HepG2 (cell line): ENCODE results near the gene BCAS1. TPM values are rescaled to one million over a fixed set of nuclear protein-coding genes. Genes with fewer than 3 reads are reported as not detected.

Experiments
- ATAC-seq: fragments of 200-7000 bp; cut with Tn5 transposase; 3 replicates; pipeline ENCODE4 v1.9.1; 2020; ENCODE audit warnings: mild to moderate bottlenecking, moderate library complexity
- BruUV-seq: library from RNA; stranded (reverse); fragments of 400-500 nt; replicated peaks from 2 replicates; lab custom pipeline; 2021; lab: Mats Ljungman, UMichigan
- CTCF ChIA-PET: fragments of 300-600 bp; formaldehyde crosslinking; extraction: SDS; loops from one replicate; lab custom pipeline; 2021; ENCODE audit warnings: low total read pairs, inconsistent platforms, low intra/inter-chr PET ratio; lab: Yijun Ruan, JAX
- POLR2A ChIA-PET: fragments of 350-600 bp; sonication (Branson Sonifier 250); formaldehyde crosslinking; loops from one replicate; lab custom pipeline; 2020; ENCODE audit warnings: antibody characterized with exemption, inconsistent platforms; lab: Yijun Ruan, JAX
- DNase-seq: peaks from one replicate; pipeline ENCODE4 v3.0.0-alpha.2; 2015; ENCODE audit warnings: low spot score
- FAIRE-seq: peaks from 3 replicates; lab custom pipeline; 2011; peaks lifted over from hg19 to GRCh38; lab: Jason Lieb, UNC
- H2AFZ ChIP-seq: one replicate; pipeline ENCODE4 v1.6.1; 2011; ENCODE audit warnings: low read length, inconsistent platforms
- H3K27ac ChIP-seq: fragments of 300-600 bp; 3 replicates; pipeline ENCODE4 v1.8.0; 2011; ENCODE audit warnings: mixed run types, mild to moderate bottlenecking, mixed read lengths, low read length, inconsistent platforms; ENCODE audit not compliant: insufficient read depth; ENCODE audit errors: extremely low read length
- H3K27me3 ChIP-seq, 2 experiments: fragments of 200-600 bp in 1 of 2; 2 replicates in 1 of 2; 3 replicates in 1 of 2; pipeline versions ENCODE4 v1.6.0 to v1.8.0; 2011; ENCODE audit warnings: low read length in 2 of 2, mild to moderate bottlenecking in 2 of 2, moderate library complexity in 2 of 2, inconsistent platforms in 1 of 2; ENCODE audit not compliant: insufficient read depth in 2 of 2, control insufficient read depth in 1 of 2
- H3K36me3 ChIP-seq, 2 experiments: fragments of 200-600 bp in 1 of 2; replicated peaks in 1 of 2; 2 replicates in 1 of 2; 3 replicates in 1 of 2; pipeline versions ENCODE4 v1.5.1 to v1.8.0; 2011; ENCODE audit warnings: low read length in 2 of 2, inconsistent platforms in 1 of 2; ENCODE audit not compliant: insufficient read depth in 2 of 2, control insufficient read depth in 1 of 2
- H3K4me1 ChIP-seq: 2 replicates; pipeline ENCODE4 v1.5.1; 2012; ENCODE audit warnings: low read length, inconsistent platforms; ENCODE audit not compliant: insufficient read depth
- H3K4me2 ChIP-seq: 2 replicates; pipeline ENCODE4 v1.6.0; 2011; ENCODE audit warnings: low read depth, low read length, inconsistent platforms
- H3K4me3 ChIP-seq, 3 experiments: fragments of 200-600 bp in 1 of 3; sonication (generic), shearing (Covaris generic) in 1 of 3; replicated peaks in 1 of 3; 2 replicates each; pipeline ENCODE4 v1.5.1; 2011 to 2016; ENCODE audit warnings: low read length in 3 of 3, inconsistent platforms in 2 of 3, low read depth in 2 of 3, mild to moderate bottlenecking in 2 of 3, control low read depth in 1 of 3, mixed read lengths in 1 of 3; ENCODE audit not compliant: insufficient read depth in 1 of 3
- H3K79me2 ChIP-seq: one replicate; pipeline ENCODE4 v1.6.1; 2011; ENCODE audit warnings: low read length, inconsistent platforms; ENCODE audit not compliant: insufficient read depth
- H3K9ac ChIP-seq: 2 replicates; pipeline ENCODE4 v1.6.0; 2011; ENCODE audit warnings: mild to moderate bottlenecking, low read depth, low read length, inconsistent platforms; ENCODE audit not compliant: insufficient read depth
- H3K9me3 ChIP-seq: 2 replicates; pipeline ENCODE4 v1.5.1; 2012; ENCODE audit warnings: mild to moderate bottlenecking, low read length
- H4K20me1 ChIP-seq: 2 replicates; pipeline ENCODE4 v1.6.0; 2011; ENCODE audit warnings: inconsistent platforms, mild to moderate bottlenecking, low read length, moderate library complexity; ENCODE audit not compliant: insufficient read depth
- ADNP ChIP-seq: sonication (generic); formaldehyde crosslinking; IDR thresholded peaks from 2 replicates; pipeline ENCODE4 v1.4.0; 2020; ENCODE audit warnings: missing genetic modification reagents
- BRCA1 ChIP-seq: sonication (generic); formaldehyde crosslinking; IDR thresholded peaks from 2 replicates; pipeline ENCODE4 v1.4.0; 2020; ENCODE audit warnings: missing genetic modification reagents
- HNF1A ChIP-seq, 2 experiments: sonication (generic) in 1 of 2; formaldehyde crosslinking in 1 of 2; IDR thresholded peaks; 2 replicates each; pipeline versions ENCODE4 v1.4.0 to v1.6.1; 2016 to 2020; ENCODE audit warnings: borderline replicate concordance in 1 of 2, low read depth in 1 of 2, mild to moderate bottlenecking in 1 of 2, missing genetic modification reagents in 1 of 2
- KDM1A ChIP-seq: IDR thresholded peaks from 2 replicates; pipeline ENCODE4 v1.6.1; 2016; ENCODE audit warnings: missing compliant biosample characterization
- KLF16 ChIP-seq, 2 experiments: sonication (generic) in 1 of 2; formaldehyde crosslinking in 1 of 2; IDR thresholded peaks; 2 replicates each; pipeline versions ENCODE4 v1.6.1 to v1.8.0; 2016 to 2023; ENCODE audit warnings: missing genetic modification reagents in 2 of 2, missing compliant biosample characterization in 1 of 2
- MAFK ChIP-seq, 2 experiments: IDR thresholded peaks in 1 of 2; conservative IDR thresholded peaks in 1 of 2; 2 replicates each; pipeline ENCODE4 v1.6.1; 2011; ENCODE audit warnings: improper control_type of control experiment in 2 of 2, low read length in 2 of 2
- MYPOP ChIP-seq: sonication (generic); formaldehyde crosslinking; IDR thresholded peaks from 2 replicates; pipeline ENCODE4 v1.8.1; 2023; ENCODE audit warnings: mild to moderate bottlenecking, moderate library complexity, missing genetic modification reagents
- ZMYM3 ChIP-seq: sonication (generic); formaldehyde crosslinking; IDR thresholded peaks from 2 replicates; pipeline ENCODE4 v1.5.1; 2020; ENCODE audit warnings: mild to moderate bottlenecking, missing genetic modification reagents
- ZNF138 ChIP-seq: sonication (generic); formaldehyde crosslinking; IDR thresholded peaks from 2 replicates; pipeline ENCODE4 v1.5.0; 2020; ENCODE audit warnings: mild to moderate bottlenecking, low read depth, missing genetic modification reagents
- ZNF207 ChIP-seq: fragments of 450-650 bp; IDR thresholded peaks from 2 replicates; pipeline ENCODE4 v1.6.1; 2016; ENCODE audit warnings: antibody characterized with exemption, borderline replicate concordance
- ZNF34 ChIP-seq: sonication (generic); formaldehyde crosslinking; IDR thresholded peaks from 2 replicates; pipeline ENCODE4 v1.4.0; 2020; ENCODE audit warnings: mild to moderate bottlenecking, missing genetic modification reagents, borderline replicate concordance
- ZNF549 ChIP-seq: sonication (generic); formaldehyde crosslinking; IDR thresholded peaks from 2 replicates; pipeline ENCODE4 v1.5.0; 2020; ENCODE audit warnings: missing genetic modification reagents
- ZNF629 ChIP-seq: sonication (generic); formaldehyde crosslinking; conservative IDR thresholded peaks from 2 replicates; pipeline ENCODE4 v1.5.0; 2020; ENCODE audit warnings: missing genetic modification reagents
- WGBS: methylation state at CpG from one replicate; pipeline ENCODE4 v1.1.6; 2017; ENCODE audit warnings: low lambda C conversion rate; 5-methylcytosine and 5-hydroxymethylcytosine counted together
- in situ Hi-C: cut with HindIII; loops from 2 replicates; pipeline ENCODE4 v1.10.0; 2017; ENCODE audit warnings: low pct_unique_long_range_greater_than_20kb; ENCODE audit not compliant: extremely low pct_ligation_motif_present
- intact Hi-C: fragments of 100-400 bp; cut with micrococcal nuclease; formaldehyde crosslinking; loops from one replicate; pipeline ENCODE4 v1.10.0; 2022; ENCODE audit not compliant: unreplicated experiment
- polyA plus RNA-seq, 8 experiments: library from polyadenylated mRNA; depleted of rRNA in 3 of 8; stranded (reverse) in 7 of 8; unstranded in 1 of 8; fragments of >200 nt; fragmentation: Illumina TruSeq in 4 of 8; extraction: Trizol in 4 of 8; gene quantifications; 2 replicates each; pipeline versions ENCODE4 v1.2.1 to v1.2.3, GENCODE V29; 2011 to 2016; ENCODE audit warnings: low read depth in 4 of 8, missing spikeins in 1 of 8, mixed read lengths in 1 of 8; ENCODE audit not compliant: insufficient read depth in 1 of 8
- total RNA-seq, 5 experiments: library from RNA; depleted of rRNA; stranded (reverse); fragments of >200 nt; fragmentation: Illumina TruSeq; extraction: Trizol; gene quantifications; 2 replicates each; pipeline ENCODE4 v1.2.3, GENCODE V29; 2016; ENCODE audit warnings: low read depth in 1 of 5

The BCAS1 gene
- total and polyA plus RNA-seq, 2 of the 13 experiments (the other 11 are each of a cell fraction or from before 2014, with no cell fraction given) = 0.55 to 0.91 TPM

- no peak for TF ChIP-seq HNF1A (IDR thresholded peaks at IDR 0.05; ENCODE audit: low read depth)
- TF ChIP-seq HNF1A (CRISPR knock-in tag; IDR thresholded peaks at IDR 0.05; ENCODE audit: borderline replicate concordance) = peak; percentile 22; the same call in 1 of the 2 replicates
- no peak for TF ChIP-seq MYPOP
These were observed 132.4 kb downstream of the BCAS1 start (continued) for GRCh38 chr20:53937929-53938367.

- ChIA-PET POLR2A (interaction anchor here (1.0 to 1.9 kb wide), 4 partner anchors 21 to 355 kb away, joined by 3 to 7 read pairs (median 4); no protein-coding TSS in a partner anchor), CTCF (interaction anchor here (7.4 kb wide), 1 partner anchor 359 kb away, joined by 107 read pairs; no protein-coding TSS in a partner anchor)
- H3K27me3 ChIP-seq = peaks cover 0 to 5% of the 10 kb centered on the region in 2 experiments; a peak in 2 of 5 replicates
- FAIRE-seq (no peak), ATAC-seq (no peak), DNase-seq (no peak)
- no peak overlapping the region for H2AFZ ChIP-seq
- no peaks in the 10 kb centered on the region for H3K36me3 ChIP-seq
- no TSS peak for BruUV-seq
- no peak overlapping the region for H3K4me2 ChIP-seq
- H3K4me3 ChIP-seq = no peak overlapping the region
- intact Hi-C loops = no loop called here
- H4K20me1 ChIP-seq = no peaks in the 10 kb centered on the region
- 53% methylated on average over 5 of the region's 5 CpGs for WGBS
- no peaks in the 10 kb centered on the region for H3K79me2 ChIP-seq
- peaks cover 63% of the 10 kb centered on the region for H3K4me1 ChIP-seq
- no peaks in the 10 kb centered on the region for H3K9me3 ChIP-seq
- no peak for TF ChIP-seq KLF16 (CRISPR knock-in tag; IDR thresholded peaks at IDR 0.05)
- no peak for TF ChIP-seq ZNF207
- TF ChIP-seq ZMYM3 (CRISPR knock-in tag) = peak; percentile 80
- TF ChIP-seq ZNF549 (CRISPR knock-in tag) = no peak
- peak; percentile 93 for TF ChIP-seq ZNF629
- TF ChIP-seq ZNF34 (CRISPR knock-in tag) = no peak
- TF ChIP-seq BRCA1 = no peak
- TF ChIP-seq MAFK (conservative IDR thresholded peaks at IDR 0.05 in 1 of 2, IDR thresholded peaks at IDR 0.05 in 1 of 2; ENCODE audit: low read length in 2 of 2) = peak; percentile 17 to 22; a peak in 1 of 4 replicates
- peak; percentile 62; the same call in 1 of the 2 replicates for TF ChIP-seq KDM1A (CRISPR knock-in tag)
- peak; percentile 72 for TF ChIP-seq ADNP (CRISPR knock-in tag)
- TF ChIP-seq ZNF138 (CRISPR knock-in tag) = no peak
- H3K9ac ChIP-seq = no peak overlapping the region
- no peak overlapping the region for H3K27ac ChIP-seq
- in situ Hi-C loops = no loop called here
These were observed 133.1 kb downstream of the BCAS1 start for GRCh38 chr20:53937339-53937741.
